ENCODE results near the gene LANCL2.

DNA sequence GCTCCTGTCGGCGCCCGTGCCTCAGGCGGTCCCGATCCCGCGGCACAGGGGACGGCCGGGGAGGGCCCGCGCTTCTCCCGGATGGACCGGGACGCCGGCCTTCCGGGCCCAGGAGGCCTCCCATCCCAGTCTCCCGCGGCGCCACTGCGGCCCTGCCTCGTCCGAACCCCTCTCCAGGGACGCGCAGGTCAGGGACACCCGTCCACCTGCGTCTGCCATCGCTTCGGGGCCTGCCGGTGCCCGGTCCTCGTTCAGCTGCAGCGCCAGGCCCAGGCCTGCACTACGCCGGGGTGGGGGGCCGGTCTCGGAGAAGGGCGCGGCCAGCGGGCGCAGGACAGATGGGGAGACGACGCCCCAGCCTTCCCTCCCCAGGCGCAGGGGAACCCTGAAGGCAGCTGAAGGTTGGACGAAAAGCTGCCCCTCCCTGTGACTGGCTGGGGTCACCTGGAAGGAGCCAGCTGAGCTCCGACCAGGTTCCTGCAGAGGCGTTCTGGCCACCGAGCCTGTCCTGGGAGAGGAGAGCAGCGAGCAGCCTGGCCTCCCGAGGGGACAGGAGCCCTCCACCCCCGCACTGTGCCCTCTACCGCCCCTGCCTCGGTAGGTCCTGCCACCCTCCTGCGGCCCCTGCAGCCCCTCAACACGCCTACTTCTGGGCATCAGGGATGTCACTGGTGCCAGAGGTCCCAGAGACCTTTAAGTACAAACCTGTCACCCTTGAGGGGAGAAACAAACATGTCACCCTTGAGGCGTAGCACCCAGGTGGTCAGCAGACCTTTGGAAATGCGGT lies 84.3 kb downstream of the LANCL2 start:
- TF ChIP-seq, protein P1, sequence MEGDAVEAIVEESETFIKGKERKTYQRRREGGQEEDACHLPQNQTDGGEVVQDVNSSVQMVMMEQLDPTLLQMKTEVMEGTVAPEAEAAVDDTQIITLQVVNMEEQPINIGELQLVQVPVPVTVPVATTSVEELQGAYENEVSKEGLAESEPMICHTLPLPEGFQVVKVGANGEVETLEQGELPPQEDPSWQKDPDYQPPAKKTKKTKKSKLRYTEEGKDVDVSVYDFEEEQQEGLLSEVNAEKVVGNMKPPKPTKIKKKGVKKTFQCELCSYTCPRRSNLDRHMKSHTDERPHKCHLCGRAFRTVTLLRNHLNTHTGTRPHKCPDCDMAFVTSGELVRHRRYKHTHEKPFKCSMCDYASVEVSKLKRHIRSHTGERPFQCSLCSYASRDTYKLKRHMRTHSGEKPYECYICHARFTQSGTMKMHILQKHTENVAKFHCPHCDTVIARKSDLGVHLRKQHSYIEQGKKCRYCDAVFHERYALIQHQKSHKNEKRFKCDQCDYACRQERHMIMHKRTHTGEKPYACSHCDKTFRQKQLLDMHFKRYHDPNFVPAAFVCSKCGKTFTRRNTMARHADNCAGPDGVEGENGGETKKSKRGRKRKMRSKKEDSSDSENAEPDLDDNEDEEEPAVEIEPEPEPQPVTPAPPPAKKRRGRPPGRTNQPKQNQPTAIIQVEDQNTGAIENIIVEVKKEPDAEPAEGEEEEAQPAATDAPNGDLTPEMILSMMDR (conservative IDR thresholded peaks at IDR 0.05) = no peak
- no peak for TF ChIP-seq EZH2 (IDR thresholded peaks at IDR 0.05; ENCODE audit: low read depth)

Data from PC-9 (cell line).